Stimulated activated CD4-positive, alpha-beta T cell treated with anti-CD3 and anti-CD28 coated beads, TNF-alpha, amount 100 ng/mL, for 1 hour (primary cell): ENCODE measurements around the gene CDKAL1.

Source experiments
- DNase-seq, 3 donors: peaks; one replicate each; pipeline ENCODE4 v3.0.0-alpha.2; 2020; ENCODE audit warnings: low read depth in 3 of 3, low spot score in 1 of 3

Gene CDKAL1

GRCh38 chr6:20947977-20948376, 413.7 kb downstream of the CDKAL1 start:
- DNase-seq: no peak

GRCh38 chr6:20948556-20948955, 414.3 kb downstream of the CDKAL1 start:
- DNase-seq: no peak

GRCh38 chr6:20949138-20949537, 414.9 kb downstream of the CDKAL1 start:
- DNase-seq: no peak

GRCh38 chr6:20952699-20953474, 418.6 kb downstream of the CDKAL1 start:
- no peak for DNase-seq

- no peak for DNase-seq
These were observed 420.1 kb downstream of the CDKAL1 start for GRCh38 chr6:20954315-20954714.

GRCh38 chr6:20955131-20955530, 420.9 kb downstream of the CDKAL1 start:
- DNase-seq: no peak

- DNase-seq: no peak
These were observed 421.5 kb downstream of the CDKAL1 start for GRCh38 chr6:20955751-20956150.

- no peak for DNase-seq
These were observed 425.8 kb downstream of the CDKAL1 start for GRCh38 chr6:20960067-20960466.

GRCh38 chr6:20965276-20965675, 431.0 kb downstream of the CDKAL1 start:
- no peak for DNase-seq

GRCh38 chr6:20965915-20966314, 431.7 kb downstream of the CDKAL1 start:
- DNase-seq: no peak

- no peak for DNase-seq
These were observed 435.3 kb downstream of the CDKAL1 start for GRCh38 chr6:20969551-20969950.

- DNase-seq: no peak
These were observed 442.2 kb downstream of the CDKAL1 start for GRCh38 chr6:20976391-20976918.

- DNase-seq: no peak
These were observed 443.9 kb downstream of the CDKAL1 start for GRCh38 chr6:20978151-20978614.

- DNase-seq: no peak
These were observed 444.8 kb downstream of the CDKAL1 start for GRCh38 chr6:20979076-20979475.

- no peak for DNase-seq
These were observed 449.7 kb downstream of the CDKAL1 start for GRCh38 chr6:20983961-20984360.

- DNase-seq: no peak
These were observed 451.6 kb downstream of the CDKAL1 start for GRCh38 chr6:20985821-20986220.

- no peak for DNase-seq
These were observed 457.7 kb downstream of the CDKAL1 start for GRCh38 chr6:20991910-20992309.

GRCh38 chr6:20996099-20996498, 461.8 kb downstream of the CDKAL1 start:
- no peak for DNase-seq

GRCh38 chr6:20997143-20997769, 463.0 kb downstream of the CDKAL1 start:
- no peak for DNase-seq

- no peak for DNase-seq
These were observed 463.5 kb downstream of the CDKAL1 start for GRCh38 chr6:20997770-20998147.

- DNase-seq: no peak
These were observed 464.6 kb downstream of the CDKAL1 start for GRCh38 chr6:20998748-20999448.

- DNase-seq: no peak
These were observed 466.1 kb downstream of the CDKAL1 start for GRCh38 chr6:21000331-21000801.
